Ishikawa (cell line): ENCODE results near the gene COA1.

ENCODE experiments used
- REST ChIP-seq: IDR thresholded peaks from 2 replicates; pipeline ENCODE4 v1.6.1; 2012; ENCODE audit warnings: low read depth, mild to moderate bottlenecking
- TAF1 ChIP-seq: IDR thresholded peaks from 2 replicates; pipeline ENCODE4 v1.6.1; 2012; ENCODE audit warnings: low read depth, mild to moderate bottlenecking
- TEAD4 ChIP-seq: IDR thresholded peaks from 2 replicates; pipeline ENCODE4 v1.6.1; 2012

DNA sequence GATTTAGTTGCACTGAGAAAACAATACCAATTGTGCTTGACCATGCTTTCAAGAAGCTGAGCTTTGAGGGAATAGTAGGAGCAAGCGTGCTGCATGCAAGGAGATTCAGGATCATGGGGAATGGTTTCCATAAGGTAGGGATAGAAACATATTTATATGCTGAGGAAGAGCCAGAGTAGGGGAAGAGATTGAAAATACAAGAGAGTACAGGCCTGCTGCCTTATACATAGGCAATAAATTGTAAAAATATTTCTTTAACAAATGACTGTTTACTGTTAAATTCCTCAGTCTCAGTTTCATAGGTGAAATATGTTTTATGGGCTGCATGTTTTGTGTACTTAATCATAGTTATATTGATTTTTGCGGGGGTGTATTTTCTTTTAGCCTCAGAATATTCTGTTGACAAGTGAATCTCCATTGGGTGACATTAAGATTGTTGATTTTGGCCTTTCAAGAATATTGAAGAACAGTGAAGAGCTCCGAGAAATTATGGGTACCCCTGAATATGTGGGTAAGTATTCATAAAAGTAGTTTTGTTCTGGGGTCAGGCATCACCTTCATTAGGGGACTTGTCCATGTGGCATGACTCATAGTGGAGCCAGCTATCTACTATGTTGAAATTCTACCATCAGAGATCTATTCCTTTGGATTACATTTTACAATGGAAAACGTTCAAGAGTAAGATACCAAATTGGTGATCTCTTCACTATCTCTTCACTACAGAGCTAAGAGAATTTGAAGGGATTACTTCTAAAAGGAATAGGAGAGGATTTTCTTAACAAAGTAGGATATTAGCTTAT, 109.9 kb downstream of the COA1 start:
- TF ChIP-seq TAF1 = no peak
- no peak for TF ChIP-seq TEAD4
- TF ChIP-seq REST = no peak
